GM18867 (cell line): ENCODE data around the gene EIF4G1.

Experiments used
- ATAC-seq: cut with Tn5 transposase; IDR thresholded peaks from one replicate; pipeline ENCODE4 v1.9.1; 2021; ENCODE audit warnings: mild to moderate bottlenecking, moderate library complexity; ENCODE audit not compliant: unreplicated experiment

The EIF4G1 gene

GRCh38 chr3:184306341-184306972 is 7.9 kb upstream of the EIF4G1 start:
- ATAC-seq = no peak

GRCh38 chr3:184307915-184308314 is 6.5 kb upstream of the EIF4G1 start:
- ATAC-seq = no peak

- ATAC-seq = no peak
These were observed 5.7 kb upstream of the EIF4G1 start for GRCh38 chr3:184308744-184309143.

- no peak for ATAC-seq
These were observed 2.8 kb upstream of the EIF4G1 start for GRCh38 chr3:184311633-184312032.

GRCh38 chr3:184314700-184315542 is 515 bp downstream of the EIF4G1 start:
- peak; percentile 43 for ATAC-seq

GRCh38 chr3:184315543-184315867 is 1.1 kb downstream of the EIF4G1 start:
- ATAC-seq = peak; percentile 1

GRCh38 chr3:184315871-184316661 is 1.7 kb downstream of the EIF4G1 start:
- ATAC-seq = no peak

GRCh38 chr3:184316792-184317191 is 2.4 kb downstream of the EIF4G1 start:
- ATAC-seq = no peak

GRCh38 chr3:184317201-184317600 is 2.8 kb downstream of the EIF4G1 start:
- ATAC-seq = no peak

GRCh38 chr3:184320104-184320445 is 5.7 kb downstream of the EIF4G1 start:
- no peak for ATAC-seq

- ATAC-seq = no peak
These were observed 7.3 kb downstream of the EIF4G1 start for GRCh38 chr3:184321666-184322065.

GRCh38 chr3:184322731-184323487 is 8.5 kb downstream of the EIF4G1 start:
- no peak for ATAC-seq

- ATAC-seq = no peak
These were observed 9.3 kb downstream of the EIF4G1 start for GRCh38 chr3:184323696-184324095.

- no peak for ATAC-seq
These were observed 10.9 kb downstream of the EIF4G1 start for GRCh38 chr3:184325269-184325668.

GRCh38 chr3:184325715-184326369 is 11.4 kb downstream of the EIF4G1 start:
- no peak for ATAC-seq

GRCh38 chr3:184327171-184327570 is 12.8 kb downstream of the EIF4G1 start:
- no peak for ATAC-seq

GRCh38 chr3:184328516-184328915 is 14.1 kb downstream of the EIF4G1 start:
- ATAC-seq = no peak

GRCh38 chr3:184332370-184333090 is 18.1 kb downstream of the EIF4G1 start:
- ATAC-seq = no peak

- ATAC-seq = no peak
These were observed 18.8 kb downstream of the EIF4G1 start for GRCh38 chr3:184333190-184333589.

- ATAC-seq = no peak
These were observed 19.3 kb downstream of the EIF4G1 start for GRCh38 chr3:184333700-184334099.
